Neural progenitor cell (in vitro differentiated cells): Measurements from ENCODE around the gene BRD8. TPM values are rescaled to one million over a fixed set of nuclear protein-coding genes. Genes with fewer than 3 reads are reported as not detected.
A peak's percentile ranks its signal among the peaks of the same experiment; 100 is the strongest.

ENCODE experiments used
- DNase-seq: peaks from one replicate; pipeline ENCODE4 v3.0.0-alpha.2; 2016; ENCODE audit warnings: low spot score
- H2AFZ ChIP-seq: fragments of 200-600 bp; sonication (generic); replicated peaks from 2 replicates; pipeline ENCODE4 v1.6.1; 2016; ENCODE audit warnings: antibody characterized with exemption
- H3F3A ChIP-seq: fragments of 200-600 bp; sonication (generic); 2 replicates; pipeline ENCODE4 v1.6.1; 2016; ENCODE audit warnings: antibody characterized with exemption, low read depth
- H3K27ac ChIP-seq: fragments of 200-600 bp; sonication (generic); 2 replicates; pipeline ENCODE4 v1.5.1; 2016; ENCODE audit warnings: mild to moderate bottlenecking
- H3K27me3 ChIP-seq: fragments of 200-600 bp; sonication (generic); 2 replicates; pipeline ENCODE4 v1.6.1; 2016; ENCODE audit warnings: mild to moderate bottlenecking, moderate library complexity
- H3K36me3 ChIP-seq: fragments of 200-600 bp; sonication (generic); 2 replicates; pipeline ENCODE4 v1.5.1; 2016
- H3K4me1 ChIP-seq: fragments of 200-600 bp; sonication (generic); 2 replicates; pipeline ENCODE4 v1.6.1; 2016; ENCODE audit warnings: mixed run types
- H3K4me2 ChIP-seq: fragments of 200-600 bp; sonication (generic); 2 replicates; pipeline ENCODE4 v1.6.1; 2016
- H3K4me3 ChIP-seq: fragments of 200-600 bp; sonication (generic); 2 replicates; pipeline ENCODE4 v1.5.1; 2016
- H3K79me2 ChIP-seq: fragments of 200-600 bp; sonication (generic); 2 replicates; pipeline ENCODE4 v1.6.1; 2016; ENCODE audit warnings: low read depth
- H3K9ac ChIP-seq: fragments of 200-600 bp; sonication (generic); 2 replicates; pipeline ENCODE4 v1.6.1; 2016
- H3K9me3 ChIP-seq: fragments of 200-600 bp; sonication (generic); 2 replicates; pipeline ENCODE4 v1.5.1; 2016; ENCODE audit warnings: low read depth
- H4K20me1 ChIP-seq: fragments of 200-600 bp; sonication (generic); 2 replicates; pipeline ENCODE4 v1.6.1; 2016; ENCODE audit warnings: low read depth
- H3K27ac Mint-ChIP-seq: 3 replicates; pipeline ENCODE4 v1.8.0; 2021; ENCODE audit warnings: mixed read lengths
- H3K27me3 Mint-ChIP-seq: 2 replicates; pipeline ENCODE4 v1.8.0; 2022; ENCODE audit warnings: low read depth, mild to moderate bottlenecking, inconsistent platforms, moderate library complexity, mixed read lengths; ENCODE audit not compliant: insufficient read depth
- H3K36me3 Mint-ChIP-seq: 3 replicates; pipeline ENCODE4 v1.8.0; 2021; ENCODE audit warnings: mixed read lengths
- H3K4me1 Mint-ChIP-seq: 3 replicates; pipeline ENCODE4 v1.8.0; 2021; ENCODE audit warnings: mixed read lengths
- H3K4me3 Mint-ChIP-seq: 3 replicates; pipeline ENCODE4 v1.8.0; 2021; ENCODE audit warnings: mild to moderate bottlenecking, moderate library complexity, mixed read lengths
- H3K9me3 Mint-ChIP-seq: 3 replicates; pipeline ENCODE4 v1.8.0; 2020; ENCODE audit warnings: mixed read lengths
- EZH2 ChIP-seq: fragments of 200-600 bp; sonication (generic); IDR thresholded peaks from 2 replicates; pipeline ENCODE4 v1.6.1; 2017; ENCODE audit warnings: antibody characterized with exemption, mild to moderate bottlenecking, moderate library complexity
- EZH2phosphoT487 ChIP-seq: fragments of 200-600 bp; sonication (generic); IDR thresholded peaks from 2 replicates; pipeline ENCODE4 v1.6.1; 2017; ENCODE audit warnings: antibody characterized with exemption
- total RNA-seq: library from RNA; depleted of rRNA; stranded (reverse); fragments of >200 nt; gene quantifications from 2 replicates; pipeline ENCODE4 v1.2.3, GENCODE V29; 2015; ENCODE audit warnings: low replicate concordance
- TF ChIP-seq, protein P1 (sequence below): fragments of 200-600 bp; sonication (generic); IDR thresholded peaks from 2 replicates; pipeline ENCODE4 v1.5.1; 2017; ENCODE audit warnings: antibody characterized with exemption, mild to moderate bottlenecking

The BRD8 gene
- total RNA-seq, 1 donor from 2014 or later, result 150 TPM

DNA sequence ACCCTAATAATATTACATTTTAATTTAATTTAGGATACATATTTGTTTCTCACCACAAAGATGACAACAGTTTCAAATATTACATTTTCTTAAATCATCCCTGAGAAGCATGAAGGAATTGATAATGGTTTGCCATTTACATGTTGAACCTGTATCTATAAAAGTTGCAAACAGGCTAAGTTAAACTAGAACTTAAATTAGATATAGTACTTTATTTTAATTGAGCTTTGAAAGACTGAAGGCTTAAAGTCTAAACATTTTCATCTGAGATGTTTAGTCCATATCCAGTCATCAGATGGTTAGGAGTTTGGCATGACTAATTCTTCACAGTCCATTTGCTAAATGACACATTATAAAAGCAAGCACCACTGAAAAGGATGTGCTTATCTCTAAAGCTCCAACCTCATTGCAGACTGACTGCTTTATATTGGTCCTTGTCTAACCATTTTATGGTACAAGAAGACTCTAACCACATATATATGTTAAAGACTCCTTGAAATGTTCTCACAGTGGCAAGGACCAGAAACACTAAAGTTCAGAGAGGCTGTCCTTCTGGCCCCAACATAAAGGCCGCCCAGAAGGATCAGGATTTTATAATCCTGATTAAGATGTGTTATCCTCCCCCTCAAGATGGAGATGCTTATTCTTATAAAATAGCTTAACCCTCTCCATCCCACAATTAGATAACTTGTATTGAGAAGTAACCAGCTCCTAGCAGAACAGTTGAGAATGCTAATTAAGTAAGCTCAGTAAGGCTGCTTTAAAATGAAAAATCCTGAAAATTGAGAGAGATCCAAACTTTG, 68.8 kb downstream of the BRD8 start:
- Histone ChIP-seq H3K4me3 (no peak overlapping the region), H4K20me1 (no peaks in the 10 kb centered on the region), H3K4me1 (peaks cover 15% of the 10 kb centered on the region), H3K9ac (no peak overlapping the region), H3K79me2 (no peaks in the 10 kb centered on the region), H3K27me3 (no peaks in the 10 kb centered on the region), H3K9me3 (no peaks in the 10 kb centered on the region), H3K27ac (no peak overlapping the region), H3F3A (peaks cover 22% of the 10 kb centered on the region), H3K4me2 (peak overlapping the region; percentile 56), H2AFZ (no peak overlapping the region), H3K36me3 (no peaks in the 10 kb centered on the region)
- H3K27ac Mint-ChIP-seq, result no peak overlapping the region
- no peaks in the 10 kb centered on the region for H3K9me3 Mint-ChIP-seq
- no peaks in the 10 kb centered on the region for H3K36me3 Mint-ChIP-seq
- no peak for TF ChIP-seq EZH2
- TF ChIP-seq EZH2phosphoT487, result no peak
- peaks cover 13% of the 10 kb centered on the region for H3K4me1 Mint-ChIP-seq
- H3K27me3 Mint-ChIP-seq, result peaks cover 5% of the 10 kb centered on the region
- no peak overlapping the region for H3K4me3 Mint-ChIP-seq
- no peak for DNase-seq

DNA sequence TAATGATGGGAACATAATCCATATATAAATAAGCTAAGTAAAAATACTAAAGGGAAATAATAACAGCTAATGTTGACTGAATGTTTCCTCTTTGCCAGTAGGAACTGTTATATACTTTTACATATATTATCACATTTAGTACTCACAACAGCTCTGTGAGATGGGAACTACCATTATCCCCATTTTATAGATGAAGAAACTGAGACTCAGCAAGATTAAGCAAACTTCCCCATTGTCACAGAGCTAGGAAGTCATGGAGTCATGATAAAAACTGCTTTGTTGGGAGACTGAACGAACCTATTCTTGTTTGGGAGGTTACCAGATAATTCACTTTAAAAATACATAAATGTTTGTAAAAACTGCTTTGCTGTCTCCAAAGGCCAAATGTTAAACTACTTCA, 71.2 kb downstream of the BRD8 start:
- H3K36me3 Mint-ChIP-seq, result no peaks in the 10 kb centered on the region
- no peak overlapping the region for H3K9ac ChIP-seq
- no peak overlapping the region for H3K4me3 ChIP-seq
- peaks cover 21% of the 10 kb centered on the region for H3K4me1 ChIP-seq
- DNase-seq, result no peak
- H3K9me3 ChIP-seq, result no peaks in the 10 kb centered on the region
- H3K27ac Mint-ChIP-seq, result no peak overlapping the region
- H3K27me3 ChIP-seq, result no peaks in the 10 kb centered on the region
- H3K27ac ChIP-seq, result no peak overlapping the region
- TF ChIP-seq, protein P1, sequence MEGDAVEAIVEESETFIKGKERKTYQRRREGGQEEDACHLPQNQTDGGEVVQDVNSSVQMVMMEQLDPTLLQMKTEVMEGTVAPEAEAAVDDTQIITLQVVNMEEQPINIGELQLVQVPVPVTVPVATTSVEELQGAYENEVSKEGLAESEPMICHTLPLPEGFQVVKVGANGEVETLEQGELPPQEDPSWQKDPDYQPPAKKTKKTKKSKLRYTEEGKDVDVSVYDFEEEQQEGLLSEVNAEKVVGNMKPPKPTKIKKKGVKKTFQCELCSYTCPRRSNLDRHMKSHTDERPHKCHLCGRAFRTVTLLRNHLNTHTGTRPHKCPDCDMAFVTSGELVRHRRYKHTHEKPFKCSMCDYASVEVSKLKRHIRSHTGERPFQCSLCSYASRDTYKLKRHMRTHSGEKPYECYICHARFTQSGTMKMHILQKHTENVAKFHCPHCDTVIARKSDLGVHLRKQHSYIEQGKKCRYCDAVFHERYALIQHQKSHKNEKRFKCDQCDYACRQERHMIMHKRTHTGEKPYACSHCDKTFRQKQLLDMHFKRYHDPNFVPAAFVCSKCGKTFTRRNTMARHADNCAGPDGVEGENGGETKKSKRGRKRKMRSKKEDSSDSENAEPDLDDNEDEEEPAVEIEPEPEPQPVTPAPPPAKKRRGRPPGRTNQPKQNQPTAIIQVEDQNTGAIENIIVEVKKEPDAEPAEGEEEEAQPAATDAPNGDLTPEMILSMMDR, result no peak
- no peak for TF ChIP-seq EZH2phosphoT487
- TF ChIP-seq EZH2, result no peak
- peaks cover 30% of the 10 kb centered on the region for H3K4me1 Mint-ChIP-seq
- H3K4me3 Mint-ChIP-seq, result no peak overlapping the region
- H4K20me1 ChIP-seq, result no peaks in the 10 kb centered on the region
- peaks cover 5% of the 10 kb centered on the region for H3K27me3 Mint-ChIP-seq
- no peaks in the 10 kb centered on the region for H3K36me3 ChIP-seq
- no peak overlapping the region for H3K4me2 ChIP-seq
- no peaks in the 10 kb centered on the region for H3K79me2 ChIP-seq
- no peaks in the 10 kb centered on the region for H3K9me3 Mint-ChIP-seq
- H2AFZ ChIP-seq, result no peak overlapping the region
- H3F3A ChIP-seq, result peaks cover 22% of the 10 kb centered on the region

DNA sequence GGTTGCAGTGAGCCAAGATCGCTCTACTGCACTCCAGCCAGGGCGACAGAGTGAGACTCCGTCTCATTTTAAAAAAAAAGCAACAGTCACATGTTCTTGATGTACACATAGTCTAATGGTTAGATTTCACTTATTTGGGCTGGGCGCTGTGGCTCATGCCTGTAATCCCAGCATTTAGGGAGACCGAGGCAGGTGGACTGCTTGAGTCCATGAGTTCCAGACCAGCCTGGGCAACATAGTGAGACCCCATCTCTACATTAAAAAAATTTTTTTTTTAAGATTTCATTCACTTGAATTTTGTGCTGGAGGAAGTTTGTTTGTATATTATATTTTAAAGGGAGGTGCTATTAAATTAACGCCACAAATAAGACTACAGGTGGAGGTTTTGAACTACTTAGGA, 72.7 kb downstream of the BRD8 start:
- Histone ChIP-seq H3F3A (peaks cover 11% of the 10 kb centered on the region), H3K79me2 (no peaks in the 10 kb centered on the region), H3K4me3 (no peak overlapping the region), H2AFZ (no peak overlapping the region), H3K9ac (no peak overlapping the region), H3K27ac (no peak overlapping the region), H3K4me2 (no peak overlapping the region), H3K36me3 (no peaks in the 10 kb centered on the region), H4K20me1 (no peaks in the 10 kb centered on the region), H3K9me3 (no peaks in the 10 kb centered on the region), H3K4me1 (peaks cover 17% of the 10 kb centered on the region), H3K27me3 (no peaks in the 10 kb centered on the region)
- Mint-ChIP-seq H3K4me3 (no peak overlapping the region), H3K4me1 (peaks cover 27% of the 10 kb centered on the region), H3K36me3 (no peaks in the 10 kb centered on the region), H3K27me3 (peaks cover 5% of the 10 kb centered on the region), H3K27ac (no peak overlapping the region), H3K9me3 (no peaks in the 10 kb centered on the region)
- DNase-seq, result no peak
- no peak for TF ChIP-seq EZH2
- no peak for TF ChIP-seq EZH2phosphoT487
- TF ChIP-seq, protein P1, result no peak

DNA sequence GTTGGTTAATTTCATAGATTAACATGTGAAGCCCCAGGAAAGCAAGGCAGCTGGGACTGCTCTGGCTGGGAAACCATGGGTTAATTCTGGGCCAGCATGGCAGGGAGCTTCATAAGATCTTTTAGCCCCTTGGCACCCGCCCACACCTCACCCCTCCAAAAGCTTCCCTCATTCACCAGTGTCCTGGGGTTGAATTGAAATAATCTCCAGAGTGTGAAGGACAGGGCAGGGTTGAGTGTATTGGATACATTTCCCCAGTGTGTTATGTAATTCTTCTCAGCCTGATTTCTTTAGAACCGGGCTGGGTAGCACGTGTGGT, 75.2 kb downstream of the BRD8 start:
- Mint-ChIP-seq H3K4me1 (peaks cover 19% of the 10 kb centered on the region), H3K36me3 (no peaks in the 10 kb centered on the region), H3K9me3 (no peaks in the 10 kb centered on the region), H3K4me3 (no peak overlapping the region), H3K27me3 (no peaks in the 10 kb centered on the region), H3K27ac (no peak overlapping the region)
- H3K4me3 ChIP-seq, result no peak overlapping the region
- no peaks in the 10 kb centered on the region for H3F3A ChIP-seq
- TF ChIP-seq, protein P1, result no peak
- TF ChIP-seq EZH2phosphoT487 (no peak), EZH2 (no peak)
- no peak overlapping the region for H3K27ac ChIP-seq
- H4K20me1 ChIP-seq, result no peaks in the 10 kb centered on the region
- no peaks in the 10 kb centered on the region for H3K36me3 ChIP-seq
- peak overlapping the region; percentile 79 for H2AFZ ChIP-seq
- no peaks in the 10 kb centered on the region for H3K79me2 ChIP-seq
- H3K27me3 ChIP-seq, result no peaks in the 10 kb centered on the region
- H3K4me1 ChIP-seq, result peaks cover 6% of the 10 kb centered on the region
- no peak overlapping the region for H3K9ac ChIP-seq
- H3K4me2 ChIP-seq, result no peak overlapping the region
- no peaks in the 10 kb centered on the region for H3K9me3 ChIP-seq
- DNase-seq, result no peak
